ENCODE results near the gene RASA3.

RASA3 gene

GRCh38 chr13:114054830-114055439 lies 77.5 kb downstream of the RASA3 start:
- no peak for TF ChIP-seq CTCF (conservative IDR thresholded peaks at IDR 0.05; ENCODE audit: low read depth, low read length)
- H3K4me3 ChIP-seq (ENCODE audit: low read depth, low read length): no peak overlapping the region
- no peak for DNase-seq (ENCODE audit: low read depth)

GRCh38 chr13:114054264-114054663 lies 78.2 kb downstream of the RASA3 start:
- no peak for DNase-seq (ENCODE audit: low read depth)
- TF ChIP-seq CTCF (conservative IDR thresholded peaks at IDR 0.05; ENCODE audit: low read depth, low read length): no peak
- no peak overlapping the region for H3K4me3 ChIP-seq (ENCODE audit: low read depth, low read length)

- TF ChIP-seq CTCF (conservative IDR thresholded peaks at IDR 0.05; ENCODE audit: low read depth, low read length): no peak
- H3K4me3 ChIP-seq (ENCODE audit: low read depth, low read length): no peak overlapping the region
- peak; percentile 84 for DNase-seq (ENCODE audit: low read depth)
These were observed 79.4 kb downstream of the RASA3 start for GRCh38 chr13:114053026-114053425.

GRCh38 chr13:114050536-114051450 lies 81.6 kb downstream of the RASA3 start:
- TF ChIP-seq CTCF (conservative IDR thresholded peaks at IDR 0.05; ENCODE audit: low read depth, low read length): no peak
- H3K4me3 ChIP-seq (ENCODE audit: low read depth, low read length): no peak overlapping the region
- no peak for DNase-seq (ENCODE audit: low read depth)

- no peak for TF ChIP-seq CTCF (conservative IDR thresholded peaks at IDR 0.05; ENCODE audit: low read depth, low read length)
- no peak for DNase-seq (ENCODE audit: low read depth)
- no peak overlapping the region for H3K4me3 ChIP-seq (ENCODE audit: low read depth, low read length)
These were observed 82.8 kb downstream of the RASA3 start for GRCh38 chr13:114049626-114050101.

- no peak overlapping the region for H3K4me3 ChIP-seq (ENCODE audit: low read depth, low read length)
- TF ChIP-seq CTCF (conservative IDR thresholded peaks at IDR 0.05; ENCODE audit: low read depth, low read length): no peak
- DNase-seq (ENCODE audit: low read depth): no peak
These were observed 83.4 kb downstream of the RASA3 start for GRCh38 chr13:114049026-114049425.

Measured in choroid plexus epithelial cell (primary cell).